GM10847 (cell line): ENCODE data around the gene ANXA6.

Experiments used
- POLR2A ChIP-seq: IDR thresholded peaks from 2 replicates; pipeline ENCODE4 v1.6.1; 2011; ENCODE audit not compliant: insufficient read length; ENCODE audit errors: extremely low read depth

The ANXA6 gene

GRCh38 chr5:151106043-151106442 is 51.5 kb downstream of the ANXA6 start:
- no peak for TF ChIP-seq POLR2A

DNA sequence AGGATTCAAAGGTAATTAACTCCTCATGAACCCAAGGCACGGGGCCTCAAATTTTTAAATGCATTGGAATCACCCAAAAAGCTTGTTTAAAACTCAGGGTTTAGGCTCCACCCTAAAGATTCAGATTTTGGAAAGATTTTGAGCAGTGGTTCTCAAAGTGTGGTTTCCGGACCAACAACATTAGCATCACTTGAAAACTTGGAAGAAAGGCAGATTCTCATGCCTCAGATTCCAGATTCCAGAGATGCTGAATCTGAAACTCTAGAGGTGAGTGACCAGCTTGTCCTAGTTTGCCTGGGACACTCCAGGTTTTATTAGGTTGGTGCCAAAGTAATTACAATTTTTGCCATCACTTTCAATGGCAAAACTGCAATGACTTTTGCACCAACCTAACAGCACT is 52.0 kb downstream of the ANXA6 start:
- no peak for TF ChIP-seq POLR2A

- no peak for TF ChIP-seq POLR2A
Measured at GRCh38 chr5:151104795-151105194, 52.8 kb downstream of the ANXA6 start.

DNA sequence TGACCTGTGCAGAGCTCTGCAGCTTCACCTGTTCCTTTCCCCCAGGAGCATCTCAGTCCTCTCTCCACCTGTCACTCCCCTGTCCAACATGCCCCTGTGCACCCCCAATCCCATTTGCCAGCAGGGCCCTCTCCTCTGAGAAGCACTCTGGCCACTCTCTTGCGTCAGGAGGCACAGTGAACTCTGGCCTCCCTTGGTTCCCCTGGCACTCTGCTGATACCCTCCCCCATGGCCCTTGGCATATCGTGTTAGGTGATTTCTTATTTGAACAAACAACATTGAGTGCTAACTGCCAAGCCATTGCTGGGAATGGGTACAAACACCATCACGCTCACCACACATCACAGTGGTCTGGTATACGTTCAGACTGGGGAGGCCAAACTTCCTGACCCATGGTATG is 55.8 kb downstream of the ANXA6 start:
- TF ChIP-seq POLR2A: no peak

DNA sequence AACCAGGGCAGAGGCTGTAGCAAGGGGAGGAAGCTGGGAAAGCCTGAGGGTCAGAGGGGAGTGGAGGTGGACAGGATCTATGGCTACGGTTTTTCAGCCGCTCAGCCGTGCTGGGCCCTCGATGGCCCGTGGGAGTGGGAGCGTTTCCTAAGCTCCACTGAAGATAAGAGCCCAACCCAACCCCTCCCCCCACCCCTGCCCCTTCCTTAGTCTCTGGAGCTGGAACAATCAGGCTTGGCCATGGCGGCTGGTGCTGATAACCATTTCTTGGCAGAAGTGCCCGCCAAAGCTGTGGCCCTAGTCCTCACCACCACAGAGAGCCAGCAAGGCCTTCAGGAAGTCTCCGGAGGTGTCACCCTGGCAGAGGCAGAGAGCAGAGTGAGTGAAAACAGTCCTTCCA is 56.4 kb downstream of the ANXA6 start:
- TF ChIP-seq POLR2A: no peak

- TF ChIP-seq POLR2A: no peak
Measured at GRCh38 chr5:151100681-151101080, 56.9 kb downstream of the ANXA6 start.

DNA sequence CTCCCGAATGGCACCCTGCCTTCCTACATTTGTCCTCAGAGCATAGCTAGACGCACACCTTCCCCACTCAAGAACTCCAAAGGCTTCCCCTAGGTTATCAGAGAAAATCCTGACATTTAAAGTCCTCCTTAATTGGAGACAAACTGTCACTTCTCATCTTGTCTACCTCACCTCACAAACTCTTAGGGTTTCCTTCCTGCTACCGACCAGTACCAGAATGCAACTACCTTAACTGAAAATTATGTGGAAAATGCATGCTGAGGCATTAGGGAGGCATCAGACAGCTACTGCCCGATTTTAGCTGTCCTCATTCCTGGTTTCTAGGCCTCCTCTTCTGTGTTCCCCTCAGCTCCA is 58.8 kb downstream of the ANXA6 start:
- no peak for TF ChIP-seq POLR2A

DNA sequence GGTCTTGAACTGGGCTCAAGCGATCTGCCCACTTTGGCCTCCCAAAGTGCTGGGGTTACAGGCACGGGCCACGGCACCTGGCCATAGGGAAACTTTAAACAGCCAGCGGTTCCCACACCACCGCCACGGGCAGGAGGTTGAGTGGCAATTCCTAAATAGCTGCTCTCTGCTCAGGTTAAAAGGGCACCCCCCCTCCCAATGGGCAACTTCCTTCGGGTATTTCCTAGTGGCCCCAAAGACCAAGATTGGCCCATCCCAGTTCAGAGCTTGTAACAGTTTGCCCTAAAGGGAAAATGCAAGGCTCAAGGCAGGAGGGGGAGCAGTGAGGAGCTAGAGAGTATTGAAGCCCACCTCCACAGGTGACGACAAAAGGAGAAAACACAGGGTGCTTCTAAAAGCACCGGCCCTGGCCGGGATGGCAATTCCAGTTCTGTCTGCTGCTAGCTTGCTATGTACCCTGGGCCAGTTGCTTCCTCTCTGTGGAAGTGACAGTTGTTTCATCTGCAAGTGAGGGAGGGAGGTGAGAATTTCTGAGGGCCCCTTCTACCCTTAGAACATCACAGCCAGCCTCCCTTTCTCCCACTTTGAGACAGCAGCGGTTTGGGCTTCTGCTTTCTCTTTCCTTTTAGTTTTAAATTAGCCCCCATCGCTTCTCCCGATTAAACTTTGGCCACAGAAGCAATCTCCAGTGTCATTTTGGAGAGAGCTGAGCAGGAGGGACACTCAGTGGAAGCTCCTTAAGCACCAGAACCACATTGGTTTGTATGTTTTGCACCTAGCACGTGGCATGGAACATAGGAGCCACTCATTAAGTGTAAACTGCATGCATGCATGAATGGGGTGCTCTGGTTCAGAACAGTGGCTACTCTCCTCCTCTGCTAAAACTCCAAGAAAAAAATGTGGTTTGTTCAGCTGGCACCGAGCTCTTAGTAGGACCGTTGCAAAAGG is 59.5 kb downstream of the ANXA6 start:
- no peak for TF ChIP-seq POLR2A

DNA sequence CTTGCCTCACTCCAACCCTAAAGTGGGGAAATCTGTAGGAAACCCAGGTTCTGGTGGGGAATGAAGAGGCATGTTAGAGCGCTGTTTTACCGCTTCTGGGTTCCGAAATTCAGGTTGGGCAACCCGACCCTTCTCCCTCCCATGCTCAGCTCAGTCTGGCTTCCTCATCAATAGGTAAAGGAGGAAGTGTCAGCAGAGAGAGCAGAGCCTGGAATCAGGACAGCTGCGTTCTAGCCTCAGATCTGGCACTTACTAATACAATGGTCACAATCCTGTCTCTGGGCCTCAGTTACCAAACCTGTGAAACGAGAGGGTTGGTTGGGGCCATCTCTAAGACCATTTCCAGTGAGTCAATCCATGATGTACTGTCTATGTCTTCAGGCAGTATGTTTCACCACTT is 60.5 kb downstream of the ANXA6 start:
- TF ChIP-seq POLR2A: no peak

DNA sequence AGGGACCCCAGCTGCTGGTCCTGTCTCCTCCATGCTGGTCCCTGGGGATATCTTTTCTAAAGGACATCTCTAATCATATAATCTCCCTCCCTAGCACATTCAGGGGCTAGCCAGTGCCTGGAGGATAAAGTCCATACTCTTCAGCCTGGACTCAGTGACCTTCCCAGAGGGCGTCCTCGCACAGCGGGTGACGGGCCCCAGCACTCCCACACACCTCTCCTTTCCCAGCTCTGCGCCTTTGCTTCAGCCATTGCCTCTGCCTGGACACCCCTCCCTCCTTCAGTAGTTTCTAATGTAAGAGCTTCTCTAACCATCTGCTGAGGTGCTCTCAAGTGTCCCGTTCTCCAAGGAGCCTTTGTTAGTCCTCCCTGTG is 61.6 kb downstream of the ANXA6 start:
- TF ChIP-seq POLR2A: no peak

GRCh38 chr5:151095341-151096000 is 62.1 kb downstream of the ANXA6 start:
- no peak for TF ChIP-seq POLR2A

DNA sequence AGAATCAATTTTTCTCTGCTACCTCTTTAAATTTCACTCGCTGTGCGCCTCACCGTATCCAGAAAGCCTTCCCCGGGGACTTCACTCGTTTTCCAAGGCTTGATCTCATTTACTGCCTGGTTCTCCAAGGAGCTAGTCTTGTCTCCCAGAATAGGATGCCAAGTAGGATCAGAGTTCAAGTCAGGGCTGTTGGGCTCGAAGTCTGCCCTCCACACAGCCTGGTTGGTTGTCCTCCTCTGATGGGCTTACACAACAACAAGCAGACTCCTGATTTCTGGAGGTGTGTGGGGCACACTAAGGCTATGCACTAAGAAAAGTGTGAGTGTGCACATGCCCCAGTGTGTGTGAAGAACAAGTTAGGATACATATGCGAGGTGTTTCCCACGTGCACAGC is 62.7 kb downstream of the ANXA6 start:
- TF ChIP-seq POLR2A: no peak

DNA sequence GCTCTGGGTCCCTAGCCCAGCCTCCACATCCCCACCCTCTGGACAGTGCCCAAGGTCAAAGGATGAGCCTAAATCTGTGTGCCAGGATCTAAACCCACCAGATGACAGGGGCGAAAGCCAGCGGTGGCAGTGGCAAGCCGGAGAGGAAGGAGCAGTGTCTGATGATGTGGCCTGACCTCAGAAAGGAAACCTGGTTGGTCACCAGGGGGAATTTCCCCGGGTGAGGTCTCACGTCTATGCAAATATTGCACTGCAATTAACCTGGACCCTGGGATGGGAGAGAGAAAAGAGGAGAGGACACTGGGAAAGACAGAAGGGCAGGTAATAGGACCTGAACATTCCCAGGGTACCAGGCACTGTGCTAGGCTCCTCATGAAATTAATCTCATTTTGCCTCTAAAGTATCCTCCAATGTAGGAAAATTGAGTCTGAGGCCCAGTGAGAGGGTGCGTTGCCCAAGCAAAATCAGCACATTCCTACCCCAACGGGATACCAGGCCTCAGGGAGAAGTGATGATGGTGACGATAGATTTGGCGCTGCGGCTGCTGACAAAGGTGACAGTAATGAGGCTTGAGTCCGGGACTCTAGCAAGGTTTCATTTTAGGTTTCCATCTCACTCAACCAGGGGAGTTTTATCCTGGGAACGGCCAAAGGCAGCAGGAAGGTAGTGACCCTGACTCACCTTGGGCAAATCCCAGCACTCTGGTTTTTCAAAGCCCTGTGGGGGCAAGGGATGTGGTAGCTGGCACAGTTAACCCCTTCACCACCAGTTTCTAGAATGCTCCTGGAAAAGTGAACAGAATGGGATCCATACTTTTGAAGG is 63.3 kb downstream of the ANXA6 start:
- TF ChIP-seq POLR2A: peak; percentile 49

GRCh38 chr5:151093476-151093889 is 64.1 kb downstream of the ANXA6 start:
- no peak for TF ChIP-seq POLR2A

DNA sequence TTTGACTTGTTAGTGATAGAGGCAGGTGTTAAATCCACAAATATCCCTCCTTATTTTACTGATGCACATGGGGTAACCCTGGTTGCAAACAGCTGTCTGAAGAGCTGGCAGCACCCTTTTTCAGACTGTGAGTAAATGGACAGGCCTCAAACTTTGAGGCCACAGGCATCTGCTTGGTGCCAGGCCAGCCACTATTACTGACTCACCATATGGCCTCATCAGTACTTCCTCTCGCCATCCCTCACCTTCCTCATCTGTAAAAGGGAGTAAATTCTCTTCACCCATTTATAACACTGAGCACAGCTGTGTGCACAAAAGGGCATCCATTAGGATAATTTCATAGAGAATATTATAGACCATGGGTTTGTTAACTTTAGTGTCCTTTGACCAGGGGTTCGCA is 64.8 kb downstream of the ANXA6 start:
- no peak for TF ChIP-seq POLR2A

DNA sequence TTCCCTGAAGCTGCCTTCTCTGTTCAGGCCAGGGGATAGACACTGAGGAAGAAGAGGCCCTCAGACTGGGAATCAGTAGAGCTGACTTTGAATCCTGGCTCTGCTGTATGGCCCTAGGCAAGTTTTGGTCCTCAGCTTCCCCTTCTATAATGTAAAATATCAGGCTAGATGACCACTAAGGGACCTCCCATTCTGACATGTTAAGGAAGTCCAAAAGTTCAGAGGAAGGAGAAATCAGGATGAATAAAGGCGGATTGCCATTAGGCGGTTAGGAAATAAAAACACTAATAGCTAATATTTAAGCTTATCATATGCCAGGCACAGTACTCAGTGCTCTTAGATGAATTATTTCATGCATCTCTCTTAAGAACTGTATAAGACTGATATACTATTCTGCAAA is 67.9 kb downstream of the ANXA6 start:
- TF ChIP-seq POLR2A: no peak
